ENCODE results near the gene TEAD1.

DNA sequence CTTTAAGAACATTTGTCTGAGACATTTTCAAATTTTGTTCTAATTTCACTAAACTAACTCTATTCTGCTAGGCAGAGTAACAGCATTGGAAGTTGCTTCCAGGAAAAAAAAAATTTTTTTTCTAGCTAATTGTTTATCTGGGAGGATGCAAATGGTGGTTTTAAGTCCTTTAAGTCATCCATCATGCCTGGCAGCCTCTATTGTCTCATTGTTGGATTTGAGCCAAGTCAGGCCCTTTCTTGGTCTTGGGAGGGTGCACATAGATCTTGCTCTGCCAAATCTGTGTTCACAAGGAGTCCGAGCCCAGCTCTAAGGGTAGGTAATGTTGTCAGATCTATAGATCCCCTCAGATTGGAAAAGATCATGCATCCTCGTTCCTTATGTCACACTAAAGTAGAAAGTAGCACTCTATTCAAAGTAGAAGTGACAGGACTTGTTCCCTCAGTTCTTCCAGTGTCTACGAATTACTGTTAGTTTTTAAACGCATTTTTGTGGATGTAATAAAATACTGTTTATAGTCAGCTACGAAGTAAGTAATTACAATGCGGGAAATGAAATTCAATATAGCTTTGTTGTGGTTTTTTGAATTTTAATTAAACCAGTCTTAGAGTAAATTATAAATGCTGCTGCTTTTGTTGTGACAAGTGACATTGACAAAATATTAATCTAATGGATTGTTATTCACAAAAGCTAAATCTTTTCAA, 168.9 kb downstream of the TEAD1 start:
- TF ChIP-seq, protein P1, sequence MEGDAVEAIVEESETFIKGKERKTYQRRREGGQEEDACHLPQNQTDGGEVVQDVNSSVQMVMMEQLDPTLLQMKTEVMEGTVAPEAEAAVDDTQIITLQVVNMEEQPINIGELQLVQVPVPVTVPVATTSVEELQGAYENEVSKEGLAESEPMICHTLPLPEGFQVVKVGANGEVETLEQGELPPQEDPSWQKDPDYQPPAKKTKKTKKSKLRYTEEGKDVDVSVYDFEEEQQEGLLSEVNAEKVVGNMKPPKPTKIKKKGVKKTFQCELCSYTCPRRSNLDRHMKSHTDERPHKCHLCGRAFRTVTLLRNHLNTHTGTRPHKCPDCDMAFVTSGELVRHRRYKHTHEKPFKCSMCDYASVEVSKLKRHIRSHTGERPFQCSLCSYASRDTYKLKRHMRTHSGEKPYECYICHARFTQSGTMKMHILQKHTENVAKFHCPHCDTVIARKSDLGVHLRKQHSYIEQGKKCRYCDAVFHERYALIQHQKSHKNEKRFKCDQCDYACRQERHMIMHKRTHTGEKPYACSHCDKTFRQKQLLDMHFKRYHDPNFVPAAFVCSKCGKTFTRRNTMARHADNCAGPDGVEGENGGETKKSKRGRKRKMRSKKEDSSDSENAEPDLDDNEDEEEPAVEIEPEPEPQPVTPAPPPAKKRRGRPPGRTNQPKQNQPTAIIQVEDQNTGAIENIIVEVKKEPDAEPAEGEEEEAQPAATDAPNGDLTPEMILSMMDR (IDR thresholded peaks at IDR 0.05; ENCODE audit: low read length) = no peak
- TF ChIP-seq EZH2 (optimal IDR thresholded peaks at IDR 0.05; ENCODE audit: low read depth, low read length) (no peak), EZH2phosphoT487 (IDR thresholded peaks at IDR 0.05; ENCODE audit: low read length) (no peak)
